ENCODE results near the gene THADA.

THADA gene

DNA sequence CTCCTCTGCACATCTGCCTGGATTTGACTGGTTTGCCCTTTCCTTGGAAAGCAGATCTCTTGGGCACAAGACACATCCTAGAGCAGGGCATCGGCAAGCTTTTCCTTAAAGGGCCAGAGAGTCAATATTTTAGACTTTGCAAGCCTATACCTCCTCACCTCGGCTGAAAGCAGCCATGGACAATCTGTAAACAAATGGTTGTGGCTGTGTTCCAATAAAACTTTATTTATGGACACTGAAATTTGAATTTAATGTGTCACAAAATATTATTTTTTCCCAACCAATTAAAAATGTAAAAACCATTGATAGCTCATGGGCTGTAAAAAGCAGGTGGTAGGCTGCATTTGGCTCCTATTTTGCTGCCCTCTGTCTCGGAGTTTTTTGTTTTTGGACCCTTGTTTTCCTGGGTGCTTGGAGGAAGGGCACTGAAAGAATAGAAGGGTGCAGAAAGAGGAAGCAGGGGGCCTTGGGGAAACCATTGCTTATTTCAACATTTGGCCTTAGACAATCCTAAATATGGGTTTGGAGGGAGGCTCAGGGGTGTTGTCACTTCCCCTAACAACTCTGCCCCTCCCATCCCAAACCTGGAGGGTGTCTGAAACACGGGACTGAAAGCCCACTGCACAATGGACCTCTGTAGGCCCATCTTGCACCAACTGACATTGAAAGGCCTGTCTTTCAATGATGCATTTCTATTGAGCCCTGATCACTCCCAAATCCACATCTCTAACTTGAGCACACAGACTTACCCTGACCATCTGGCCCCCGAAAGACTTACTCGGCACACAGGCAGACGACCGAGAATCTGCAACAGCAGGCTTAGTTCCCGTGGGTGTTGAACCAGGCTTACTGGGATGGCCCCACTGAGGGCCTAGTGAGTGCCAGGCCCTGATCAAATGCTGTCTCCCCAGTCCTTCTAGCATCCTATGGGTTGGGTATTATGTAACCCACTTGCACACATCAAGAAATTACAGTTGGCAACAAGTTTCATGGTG lies 362.3 kb downstream of the THADA start:
- no peak for DNase-seq

DNA sequence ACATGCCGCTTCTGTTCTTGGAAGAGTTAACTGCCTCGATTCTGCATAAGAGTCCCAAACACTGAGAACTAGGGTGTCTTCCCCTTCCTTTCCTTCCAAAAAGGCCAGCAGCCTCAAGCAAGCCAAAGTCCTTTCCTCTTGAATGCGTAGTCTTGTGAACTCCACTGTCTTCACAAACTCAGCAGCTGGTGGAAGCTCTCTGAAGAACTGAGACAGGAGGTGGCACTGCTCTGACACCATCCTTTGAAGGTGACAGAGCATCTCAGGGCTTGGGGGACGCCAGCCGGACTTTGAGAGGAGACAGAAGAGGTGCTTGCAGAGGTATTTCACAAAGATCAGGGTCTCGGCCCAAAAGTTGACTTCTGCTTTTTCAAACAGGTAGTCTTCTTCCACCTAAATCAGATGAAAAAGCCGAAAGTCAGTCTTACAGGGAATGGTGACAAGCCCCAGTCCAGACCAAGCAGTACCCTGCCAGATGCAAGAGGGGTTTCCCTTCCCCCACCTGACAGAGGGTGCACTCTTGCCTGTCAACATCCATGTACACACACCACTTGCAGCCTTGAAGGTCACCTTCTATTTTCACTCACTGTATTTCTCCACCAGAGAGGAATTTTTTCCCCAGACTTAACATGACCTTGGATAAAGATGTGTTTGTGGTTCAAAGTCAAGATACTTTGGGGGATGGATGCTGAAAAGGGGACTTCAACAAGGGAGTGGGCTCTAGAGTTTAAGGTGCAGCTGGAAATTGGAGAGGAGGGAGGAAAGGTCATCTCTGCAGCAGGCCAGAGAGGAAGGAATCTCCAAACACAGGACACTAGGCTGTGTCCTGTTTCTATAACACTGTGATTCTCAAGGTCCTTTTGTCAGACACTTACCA lies 364.6 kb downstream of the THADA start:
- DNase-seq, result no peak

DNA sequence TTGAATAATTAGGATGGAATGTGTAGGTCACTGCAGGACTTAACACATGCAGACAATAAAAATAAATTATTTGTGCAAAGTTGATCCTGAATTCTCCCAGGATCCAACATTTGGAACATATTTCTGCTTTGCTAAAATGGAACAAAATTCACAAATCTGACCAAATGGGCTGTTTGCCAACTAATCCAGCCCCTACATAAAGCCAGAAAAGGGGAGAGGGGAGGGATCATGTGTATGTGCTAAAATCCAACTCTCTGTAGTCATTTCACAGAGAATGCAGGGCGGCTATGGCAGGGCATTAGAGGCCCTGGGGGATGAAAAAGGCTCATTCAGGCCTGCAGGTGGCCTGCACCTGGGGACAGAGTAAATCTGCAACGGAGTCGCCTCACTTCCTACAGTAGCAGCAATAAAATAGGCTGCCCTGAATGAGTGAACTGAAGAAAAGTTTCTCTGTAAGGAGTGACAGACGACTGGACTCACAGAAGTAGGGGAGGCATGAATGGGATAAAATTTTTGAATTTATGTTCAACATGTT lies 365.4 kb downstream of the THADA start:
- DNase-seq, result no peak

DNA sequence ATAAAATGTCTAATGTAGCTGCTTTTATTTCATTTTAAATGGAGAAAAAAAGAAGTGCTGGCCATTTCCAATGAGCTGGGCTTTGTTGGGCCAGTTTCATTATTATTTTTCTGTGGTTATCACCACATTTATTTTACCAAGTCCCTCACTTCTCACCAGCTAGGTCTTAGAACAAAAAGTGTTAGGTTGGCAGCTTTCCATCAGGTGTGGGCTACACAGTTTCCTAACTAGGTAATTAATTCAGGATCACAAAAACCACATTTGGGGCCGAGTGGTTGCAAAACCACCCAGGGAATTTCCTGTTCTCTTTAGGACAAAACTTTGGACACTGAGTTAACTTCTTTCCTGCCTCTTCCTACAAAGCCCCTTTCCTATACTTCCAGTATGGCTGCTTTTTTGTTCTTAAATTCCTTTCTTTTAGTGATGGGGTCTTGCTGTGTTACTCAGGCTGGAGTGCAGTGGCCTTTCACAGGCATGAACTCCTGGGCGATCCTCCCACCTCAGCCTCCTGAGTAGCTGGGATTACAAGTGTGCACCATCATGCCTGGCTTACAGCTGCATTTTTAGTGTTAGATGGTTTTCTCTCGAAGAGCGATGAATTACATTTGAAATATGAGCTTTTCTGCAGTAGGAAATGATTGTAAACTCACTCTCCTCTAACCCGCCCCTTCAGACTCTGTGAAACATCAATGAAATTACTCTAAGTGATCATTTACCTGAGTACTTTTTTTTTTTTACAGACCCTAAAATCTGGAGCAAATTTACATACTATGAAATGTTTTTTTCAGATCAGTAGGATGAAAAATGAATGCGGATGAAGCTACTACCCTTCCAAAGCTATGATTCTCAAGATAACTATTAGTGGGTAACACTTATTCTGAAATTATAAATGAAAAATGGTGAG lies 366.8 kb downstream of the THADA start:
- DNase-seq, result no peak

DNA sequence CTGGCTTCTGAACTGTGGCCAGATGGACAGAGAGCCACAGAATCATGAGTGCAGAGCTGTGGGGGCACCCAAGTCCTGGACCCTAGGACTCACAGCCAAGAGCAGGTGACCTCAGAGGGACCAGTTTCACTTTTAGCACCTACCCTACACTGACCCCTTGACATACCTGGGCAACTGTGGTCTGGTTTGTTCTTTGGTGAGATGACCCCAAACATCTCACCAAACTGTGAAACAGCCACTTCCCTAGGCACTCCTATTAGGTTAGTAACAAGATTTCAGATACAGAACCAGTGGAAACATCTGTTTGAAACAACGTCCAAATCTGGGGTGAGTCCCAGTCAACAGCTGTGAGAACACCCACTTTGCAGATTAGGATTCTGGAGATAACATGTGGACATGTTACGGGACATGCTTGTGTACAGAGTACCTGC lies 367.5 kb downstream of the THADA start:
- DNase-seq, result no peak

DNA sequence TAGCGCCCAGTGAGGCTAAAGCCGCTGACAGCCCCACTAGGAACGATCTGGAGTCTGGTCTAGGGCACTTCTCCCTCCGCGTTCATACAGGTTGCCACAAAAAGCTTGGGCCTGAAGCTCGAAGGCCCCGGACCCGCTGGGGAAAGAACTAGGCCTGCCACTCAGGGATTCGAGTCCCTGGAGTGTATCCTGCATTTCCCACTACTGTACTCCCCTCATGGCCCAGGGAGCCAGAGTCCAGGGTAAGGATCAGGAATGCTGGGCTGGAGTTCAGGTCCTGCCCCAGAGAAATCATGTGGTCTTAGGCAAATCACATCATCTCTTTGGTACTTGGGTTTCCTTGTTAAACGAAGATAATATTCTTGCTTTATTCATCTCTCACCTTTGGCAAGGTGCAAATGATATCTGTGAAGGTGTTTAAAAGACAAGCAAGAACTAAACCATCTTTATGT lies 368.0 kb downstream of the THADA start:
- no peak for DNase-seq

DNA sequence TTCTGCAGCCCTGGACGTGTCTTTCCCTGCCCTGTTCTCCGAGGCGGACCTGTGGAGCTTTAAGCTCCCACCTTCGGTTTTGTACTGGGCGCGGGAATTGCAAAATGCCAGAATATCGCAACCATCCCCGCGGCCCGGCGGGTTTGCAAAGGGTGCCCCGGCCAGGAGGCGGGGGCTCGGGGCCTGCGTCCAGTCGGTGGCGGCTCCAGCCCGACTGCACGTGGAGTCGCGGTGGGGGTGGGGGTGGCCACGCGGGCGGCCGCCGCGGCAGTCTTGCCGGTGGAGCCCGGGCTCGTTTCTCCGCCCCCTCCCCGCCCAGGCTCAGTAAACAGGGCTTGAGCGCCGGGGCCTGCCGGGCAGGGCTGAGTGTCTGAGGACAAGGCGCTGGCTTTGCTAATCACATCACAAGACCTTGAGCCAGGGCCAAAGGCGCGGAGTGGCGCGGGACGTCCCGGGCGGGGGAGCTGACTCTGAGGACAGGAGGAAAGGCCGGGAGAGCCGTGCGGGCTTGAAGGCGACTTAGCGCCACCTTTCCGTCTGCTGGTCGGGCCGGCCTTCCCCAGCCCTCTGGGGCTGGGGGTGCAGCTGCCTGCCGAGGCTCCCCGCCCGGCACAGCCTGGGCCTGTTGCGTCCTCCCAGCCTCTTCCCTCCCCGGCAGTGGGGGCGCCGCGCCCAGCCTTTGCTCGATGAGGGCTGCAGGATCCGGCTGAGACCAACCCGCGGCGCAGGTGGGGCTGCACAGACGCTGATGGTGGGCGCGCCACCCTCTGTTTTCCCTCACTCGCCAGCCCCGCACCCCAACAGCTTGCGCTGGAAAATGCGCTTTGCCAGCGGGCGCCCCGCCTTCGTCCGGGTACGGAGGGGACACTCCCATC lies 368.6 kb downstream of the THADA start:
- peak; percentile 36 for DNase-seq

DNA sequence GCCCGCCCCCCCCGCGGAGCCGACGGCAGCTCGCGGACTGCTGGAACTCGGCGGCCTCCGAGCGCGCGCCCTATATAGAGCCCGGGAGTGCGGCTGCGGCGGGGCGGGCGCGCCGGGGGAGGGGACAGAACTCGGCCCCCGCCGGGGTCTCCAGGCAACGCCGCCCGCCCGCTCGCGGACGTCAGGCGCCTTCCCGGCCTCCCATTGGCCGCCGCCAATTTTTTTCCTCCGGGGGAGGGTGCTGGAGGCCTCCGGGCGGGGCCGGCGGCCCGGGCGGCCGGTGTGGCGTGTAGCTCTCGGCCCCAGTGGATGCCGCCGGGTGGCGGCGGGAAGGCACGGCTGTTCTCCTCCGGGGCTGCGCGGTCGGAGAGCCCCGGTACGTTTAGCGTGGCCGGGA lies 369.3 kb downstream of the THADA start, which contains the start of gene ZFP36L2:
Gene ZFP36L2, minus strand, starts transcription at position 49 of the 397 bp plus-strand sequence. CDS start 291 bp downstream, outside the sequence.
- peak; percentile 86 for DNase-seq

DNA sequence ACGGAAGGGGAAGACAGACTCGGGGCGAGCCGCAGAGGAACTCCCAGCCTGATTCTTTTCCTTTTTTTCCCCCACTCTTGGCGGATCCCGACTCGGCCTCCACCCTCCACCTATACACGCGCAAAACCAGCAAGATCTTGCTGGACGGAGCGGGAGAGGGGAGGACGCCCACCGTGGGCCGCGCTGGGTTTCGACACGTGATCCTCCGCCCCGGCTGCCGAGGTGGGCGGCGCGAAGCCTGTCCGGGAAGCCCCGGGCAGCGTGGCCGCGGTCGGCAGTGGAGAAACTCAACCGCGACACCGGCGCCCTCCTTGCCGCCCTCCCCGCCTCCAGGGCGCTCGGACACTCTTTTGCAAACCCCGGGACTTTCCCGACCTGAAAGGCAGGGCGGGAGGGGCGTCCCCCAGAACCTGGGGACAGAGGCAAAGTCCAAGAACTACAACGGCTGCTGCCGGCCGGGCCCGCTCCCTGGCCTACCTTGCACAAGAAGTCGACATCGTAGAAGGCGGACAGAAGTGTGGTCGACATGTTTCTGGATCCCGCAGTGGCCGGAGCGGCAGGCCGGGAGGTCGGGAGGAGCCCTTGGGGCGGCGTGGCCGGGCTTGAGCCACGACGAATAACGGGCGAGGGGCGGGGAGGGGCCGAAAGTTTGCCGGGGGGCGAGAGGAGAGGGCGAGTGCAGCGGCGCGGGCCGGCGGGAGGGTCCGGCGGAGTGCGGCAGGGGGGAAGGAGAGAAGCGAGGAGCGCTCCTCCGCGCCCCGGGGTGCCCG lies 369.9 kb downstream of the THADA start:
- no peak for DNase-seq

DNA sequence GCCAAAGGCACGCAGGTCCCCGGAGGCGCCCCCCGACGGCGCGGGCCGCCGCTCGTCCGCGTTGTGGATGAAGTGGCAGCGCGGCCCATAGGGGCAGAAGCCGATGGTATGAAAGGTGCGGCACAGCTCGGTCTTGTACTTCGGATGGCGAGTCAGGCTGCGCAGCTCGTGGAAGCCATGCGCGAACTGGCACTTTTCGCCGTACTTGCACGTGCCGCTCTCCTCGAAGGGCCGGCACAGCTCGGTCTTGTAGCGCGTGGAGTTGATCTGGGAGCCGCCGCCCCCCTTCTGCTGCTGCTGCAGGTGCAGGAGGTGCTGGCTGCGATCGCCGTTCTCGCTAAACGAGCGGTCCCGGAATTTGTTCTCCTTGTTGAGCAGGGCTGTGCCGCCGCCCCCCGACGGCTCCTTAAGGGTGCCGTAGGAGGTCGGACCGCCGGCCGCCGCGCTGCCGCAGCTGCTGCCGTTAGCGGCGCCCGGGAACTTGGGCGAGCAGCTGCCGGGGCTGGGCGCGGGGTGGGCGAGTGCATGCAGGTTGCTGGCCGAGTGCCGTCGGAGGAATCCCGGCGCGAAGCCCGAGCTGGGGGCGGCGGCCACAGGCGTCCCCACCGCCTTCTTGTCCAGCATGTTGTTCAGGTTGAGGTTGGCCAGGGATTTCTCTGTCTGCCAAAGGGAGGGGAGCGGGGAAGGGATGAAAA lies 370.6 kb downstream of the THADA start:
- no peak for DNase-seq

DNA sequence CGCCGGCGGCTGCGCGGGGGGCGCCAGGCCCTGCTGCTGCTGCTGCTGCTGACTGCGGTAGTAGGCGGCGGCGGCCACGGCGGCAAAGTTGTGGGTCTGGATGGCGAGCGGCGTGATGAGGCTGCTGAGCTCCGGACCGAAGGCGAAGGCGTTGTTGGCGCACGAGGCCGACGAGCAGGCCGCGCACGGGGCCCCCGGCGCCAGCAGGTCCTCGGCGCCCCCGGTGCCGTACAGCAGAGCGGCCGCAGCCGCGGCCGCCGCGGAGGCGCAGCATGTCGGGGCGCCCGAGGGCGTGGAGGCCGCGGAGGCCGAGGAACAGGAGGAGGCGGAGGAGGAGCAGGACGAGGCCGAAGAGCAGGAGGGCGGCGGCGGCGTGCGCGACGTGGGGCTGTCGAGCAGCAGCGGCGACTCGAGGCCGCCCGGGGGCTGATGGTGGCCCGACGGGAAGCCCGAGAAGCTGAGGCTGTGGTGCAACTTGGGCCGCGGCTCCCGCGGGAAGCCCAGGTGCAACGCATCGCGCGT lies 371.2 kb downstream of the THADA start:
- DNase-seq, result no peak

DNA sequence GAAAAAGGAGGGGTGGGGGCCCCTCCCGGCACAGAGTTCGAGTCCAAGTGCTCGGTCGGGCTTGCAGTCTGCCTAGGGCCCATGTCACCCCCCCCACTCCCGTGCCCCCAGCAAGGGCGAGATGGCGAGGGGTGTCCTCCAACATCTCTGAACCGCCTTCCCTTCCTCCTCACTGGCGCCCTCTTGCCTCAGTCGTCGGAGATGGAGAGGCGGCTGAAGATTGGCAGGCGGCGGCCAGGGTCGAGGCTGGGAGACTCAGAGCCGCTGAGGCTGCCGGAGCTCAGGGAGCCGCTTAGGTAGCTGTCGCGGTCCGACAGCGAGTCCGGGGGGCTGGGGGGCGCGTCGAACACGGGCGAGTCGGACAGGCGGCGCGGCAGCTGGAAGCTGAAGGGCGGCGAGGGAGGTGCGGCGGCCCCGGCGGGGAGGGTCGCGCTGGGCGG lies 371.7 kb downstream of the THADA start:
- DNase-seq, result no peak

DNA sequence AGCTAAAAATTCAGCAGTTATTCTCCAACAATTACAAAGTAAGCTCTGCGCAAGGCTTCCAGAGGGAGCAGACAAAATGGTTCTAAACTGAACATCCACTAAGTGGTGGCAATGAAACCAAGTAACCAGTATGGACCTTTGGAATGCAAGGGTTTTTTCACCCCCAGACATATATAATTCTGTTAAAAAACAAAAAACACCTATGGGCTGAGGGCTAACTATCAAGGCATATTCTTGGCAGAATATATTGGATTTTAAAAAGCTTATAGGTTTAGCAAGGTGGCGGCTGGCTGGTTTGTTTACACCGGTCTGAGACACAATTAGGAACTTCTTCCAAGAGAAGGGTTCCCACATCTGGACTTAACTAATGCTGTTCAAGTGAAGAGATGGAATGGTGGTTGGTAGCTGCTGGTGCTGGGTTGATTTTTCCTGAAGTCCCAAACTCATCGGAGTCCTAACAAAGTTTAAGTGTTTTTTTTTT lies 372.3 kb downstream of the THADA start:
- no peak for DNase-seq

DNA sequence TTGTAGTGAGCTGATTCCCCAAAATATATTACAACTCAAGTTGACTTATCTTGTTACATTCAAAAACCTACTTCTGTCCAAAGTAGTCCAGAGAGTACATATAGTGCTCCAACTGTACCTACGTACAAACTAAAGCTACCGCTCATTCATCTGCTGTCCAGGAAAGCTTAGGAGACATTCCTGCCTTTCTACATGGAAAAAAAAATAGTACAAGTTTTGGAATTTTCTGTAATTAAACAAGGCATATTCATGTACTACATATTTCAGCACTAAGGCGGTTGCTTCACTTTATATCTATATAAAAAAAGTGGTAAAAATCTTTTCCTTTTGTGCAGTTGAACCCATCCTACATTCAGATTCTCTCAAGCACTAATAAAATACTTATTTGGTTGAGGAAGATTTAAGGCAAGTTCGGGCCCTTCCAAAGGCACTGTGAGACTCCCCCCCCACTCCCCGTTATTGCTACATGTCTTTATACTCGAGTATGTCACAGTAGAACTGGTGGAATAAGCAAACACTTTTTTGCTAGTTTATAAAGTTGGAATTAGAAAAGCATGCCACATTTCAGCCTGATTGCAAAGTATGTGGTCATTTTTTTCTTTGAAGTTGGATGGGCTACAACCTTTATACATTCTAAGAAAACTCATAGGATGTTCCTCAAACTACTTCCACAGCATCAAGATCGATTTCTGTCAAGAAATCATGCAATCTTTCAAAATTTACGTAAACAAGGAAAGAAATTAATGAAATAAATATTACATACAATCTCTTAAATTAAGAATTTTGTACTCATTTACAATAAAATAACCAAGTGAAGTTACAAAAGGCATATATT lies 373.1 kb downstream of the THADA start:
- DNase-seq, result no peak

DNA sequence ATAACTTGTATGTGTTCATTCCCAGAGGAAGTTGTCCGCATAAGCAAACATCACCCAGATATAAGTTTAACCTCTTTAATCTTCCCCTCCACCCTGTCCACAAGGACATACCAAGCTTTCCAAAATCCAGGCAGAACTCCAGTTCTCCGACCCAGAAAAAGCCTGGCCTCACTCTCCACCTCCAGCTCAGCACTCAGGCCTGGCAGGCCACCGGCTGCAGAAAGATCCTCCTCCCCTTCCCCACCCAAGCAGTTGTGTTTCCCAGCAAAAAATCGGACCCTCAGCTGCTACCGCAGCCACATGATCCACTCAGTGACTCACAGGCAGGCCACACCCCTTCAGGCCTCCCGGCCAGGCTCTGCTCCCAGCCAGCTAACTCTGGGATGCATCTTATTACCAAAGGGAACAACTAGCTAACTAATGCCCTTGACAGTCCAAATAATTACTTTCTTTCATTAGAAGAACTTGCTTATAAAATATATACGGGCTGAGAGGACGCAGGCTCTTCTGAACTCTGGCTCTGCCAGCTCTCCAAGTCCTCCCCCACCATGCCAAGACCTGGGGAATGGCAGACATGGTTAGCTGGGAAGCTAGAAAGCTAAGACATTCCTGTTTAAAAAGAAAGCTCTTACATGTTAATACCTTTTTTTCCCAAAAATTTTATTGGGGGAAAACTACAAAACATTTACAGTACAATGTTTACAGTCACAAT lies 373.9 kb downstream of the THADA start:
- DNase-seq, result no peak

DNA sequence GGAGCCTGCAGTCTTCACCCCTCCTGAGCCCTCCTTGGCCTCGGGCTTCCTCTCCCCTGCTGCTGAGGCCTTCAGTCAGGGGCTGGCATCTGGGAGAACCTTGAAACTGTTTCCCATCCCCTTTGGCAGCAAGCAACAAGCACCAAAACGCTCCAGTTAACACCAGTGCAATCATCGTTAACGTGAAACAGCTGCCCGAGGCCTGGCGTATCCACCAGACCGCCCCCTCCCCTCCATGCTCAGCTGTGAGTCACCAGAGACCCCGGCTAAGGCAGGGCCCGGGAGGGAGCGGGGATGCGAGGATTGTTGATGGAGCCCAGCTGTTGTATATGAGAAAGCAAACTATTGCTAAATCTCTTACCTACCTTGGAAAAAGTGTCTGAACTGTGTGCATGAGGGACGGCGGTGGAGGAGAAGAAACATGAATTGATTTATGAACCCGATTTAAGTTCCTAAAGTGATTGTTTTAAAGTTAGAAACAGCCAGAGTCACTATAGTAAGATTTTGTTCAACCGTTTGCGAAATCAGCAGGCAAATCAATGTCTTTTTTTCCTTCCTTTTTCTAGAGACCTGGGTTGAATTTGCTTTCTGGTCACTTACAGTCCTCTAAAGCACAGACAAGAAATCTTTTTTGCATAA lies 374.6 kb downstream of the THADA start:
- DNase-seq, result no peak

DNA sequence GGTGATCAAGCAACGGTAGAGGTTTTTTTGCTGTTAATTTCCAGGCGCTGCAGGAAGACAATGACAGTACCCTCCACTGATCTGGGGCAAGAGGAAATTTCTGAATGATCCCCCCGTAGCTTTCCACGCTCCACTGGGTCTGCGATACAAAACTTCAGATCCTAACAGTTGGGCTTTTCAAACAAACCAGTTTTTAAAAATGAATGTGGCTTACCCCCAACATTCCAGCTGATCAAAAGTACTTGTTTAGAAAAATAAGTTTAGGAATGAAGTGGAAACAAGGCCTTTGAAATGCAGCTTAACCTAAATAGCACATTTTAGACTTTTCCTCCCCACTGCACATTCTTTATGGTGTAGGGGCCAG lies 375.1 kb downstream of the THADA start:
- no peak for DNase-seq
